Fibroblast of peridontal ligament (primary cell): Measurements from ENCODE around the gene ZDHHC1.
"Not testable (repeated sequence)": the region's sequence is repeated elsewhere in the genome, so short reads cannot be mapped to it uniquely, and the experiment has no call there.

Source experiments
- DNase-seq: peaks from one replicate; pipeline ENCODE4 v3.0.0-alpha.2; 2010; ENCODE audit errors: extremely low read depth

The ZDHHC1 gene

GRCh38 chr16:67394155-67395104 is 21.8 kb downstream of the ZDHHC1 start:
- DNase-seq = no peak

- no peak for DNase-seq
Measured at GRCh38 chr16:67393788-67394154, 22.5 kb downstream of the ZDHHC1 start.

- DNase-seq = peak; percentile 69
Measured at GRCh38 chr16:67393111-67393787, 23.0 kb downstream of the ZDHHC1 start, which contains the start of gene TPPP3. TSS of gene TPPP3 (minus strand) at chr16:67393498. CDS start at chr16:67391111, 2,387 bp downstream.

GRCh38 chr16:67392301-67393059 is 23.8 kb downstream of the ZDHHC1 start:
- DNase-seq = no peak

- peak; percentile 31 for DNase-seq
Measured at GRCh38 chr16:67391424-67392300, 24.6 kb downstream of the ZDHHC1 start.

- no peak for DNase-seq
Measured at GRCh38 chr16:67390816-67391423, 25.4 kb downstream of the ZDHHC1 start.

- DNase-seq = no peak
Measured at GRCh38 chr16:67389911-67390815, 26.1 kb downstream of the ZDHHC1 start.

- DNase-seq = no peak
Measured at GRCh38 chr16:67388591-67388990, 27.7 kb downstream of the ZDHHC1 start.

GRCh38 chr16:67388191-67388590 is 28.1 kb downstream of the ZDHHC1 start:
- DNase-seq = no peak

GRCh38 chr16:67387479-67388079 is 28.7 kb downstream of the ZDHHC1 start:
- DNase-seq = no peak

- DNase-seq = no peak
Measured at GRCh38 chr16:67386861-67387455, 29.3 kb downstream of the ZDHHC1 start.

GRCh38 chr16:67384778-67385510 is 31.3 kb downstream of the ZDHHC1 start:
- peak; percentile 54 for DNase-seq

- DNase-seq = no peak
Measured at GRCh38 chr16:67383284-67383683, 33.0 kb downstream of the ZDHHC1 start.

- peak; percentile 28 for DNase-seq
Measured at GRCh38 chr16:67378642-67379041, 37.6 kb downstream of the ZDHHC1 start.

GRCh38 chr16:67376012-67376411 is 40.3 kb downstream of the ZDHHC1 start:
- DNase-seq = not testable (repeated sequence)

GRCh38 chr16:67372664-67373063 is 43.6 kb downstream of the ZDHHC1 start:
- DNase-seq = peak; percentile 68

GRCh38 chr16:67370661-67371060 is 45.6 kb downstream of the ZDHHC1 start:
- no peak for DNase-seq

- DNase-seq = no peak
Measured at GRCh38 chr16:67364600-67365235, 51.6 kb downstream of the ZDHHC1 start.
